NCI-H345 treated with DMSO at 0.1 percent for 48 hours (cell line): ENCODE data around the gene CDIPT.
"Not testable (repeated sequence)": the region's sequence is repeated elsewhere in the genome, so short reads cannot be mapped to it uniquely, and the experiment has no call there.

Source experiments
- DNase-seq: peaks from one replicate; lab custom pipeline; 2025; ENCODE audit not compliant: unreplicated experiment; lab: John Stamatoyannopoulos, UW

The CDIPT gene

GRCh38 chr16:29897333-29897732 is 34.3 kb upstream of the CDIPT start:
- no peak for DNase-seq

GRCh38 chr16:29896841-29897240 is 33.8 kb upstream of the CDIPT start:
- DNase-seq: no peak

GRCh38 chr16:29894352-29894751 is 31.3 kb upstream of the CDIPT start:
- no peak for DNase-seq

- DNase-seq: no peak
Observed at GRCh38 chr16:29893553-29893952, 30.5 kb upstream of the CDIPT start.

- DNase-seq: no peak
Observed at GRCh38 chr16:29892458-29892813, 29.4 kb upstream of the CDIPT start.

GRCh38 chr16:29891525-29892457 is 28.8 kb upstream of the CDIPT start:
- DNase-seq: no peak

- DNase-seq: not testable (repeated sequence)
Observed at GRCh38 chr16:29889372-29889771, 26.3 kb upstream of the CDIPT start.

GRCh38 chr16:29883987-29884386 is 21.0 kb upstream of the CDIPT start:
- no peak for DNase-seq

GRCh38 chr16:29881050-29881449 is 18.0 kb upstream of the CDIPT start:
- no peak for DNase-seq

- no peak for DNase-seq
Observed at GRCh38 chr16:29878172-29878571, 15.1 kb upstream of the CDIPT start.

- no peak for DNase-seq
Observed at GRCh38 chr16:29877266-29877961, 14.4 kb upstream of the CDIPT start.

GRCh38 chr16:29876594-29877249 is 13.7 kb upstream of the CDIPT start:
- no peak for DNase-seq

- DNase-seq: no peak
Observed at GRCh38 chr16:29876217-29876593, 13.2 kb upstream of the CDIPT start.

- no peak for DNase-seq
Observed at GRCh38 chr16:29875206-29875605, 12.2 kb upstream of the CDIPT start.

GRCh38 chr16:29873319-29873718 is 10.3 kb upstream of the CDIPT start:
- no peak for DNase-seq

GRCh38 chr16:29871822-29872546 is 9.0 kb upstream of the CDIPT start:
- no peak for DNase-seq

GRCh38 chr16:29869067-29869466 is 6.0 kb upstream of the CDIPT start:
- DNase-seq: not testable (repeated sequence)

- DNase-seq: no peak
Observed at GRCh38 chr16:29868396-29869009, 5.5 kb upstream of the CDIPT start.

- DNase-seq: no peak
Observed at GRCh38 chr16:29864205-29864604, 1.2 kb upstream of the CDIPT start.

- DNase-seq: no peak
Observed at GRCh38 chr16:29863669-29863984, 601 bp upstream of the CDIPT start.

- no peak for DNase-seq
Observed at GRCh38 chr16:29862383-29862883, 593 bp downstream of the CDIPT start.
